ENCODE results near the gene ABCB8. TPM values are rescaled to one million over a fixed set of nuclear protein-coding genes. Genes with fewer than 3 reads are reported as not detected.

Gene ABCB8
- polyA plus RNA-seq, 1 donor (not counting 4 experiments of a cell fraction or from before 2014, with no cell fraction given) = 15.5 TPM

GRCh38 chr7:151046603-151047573 is 18.6 kb downstream of the ABCB8 start:
- Histone ChIP-seq H3K4me2 (ENCODE audit: control insufficient read depth, extremely low read depth, insufficient read depth, low read depth, low read length) (no peak overlapping the region), H3K27me3 (ENCODE audit: control insufficient read depth, extremely low read depth, insufficient read depth, low read length) (peaks cover 4% of the 10 kb centered on the region), H3K4me3 (ENCODE audit: control insufficient read depth in 2 of 3, extremely low read depth in 1 of 3, insufficient read depth in 2 of 3, low read depth in 1 of 3, low read length in 3 of 3) (no peak overlapping the region), H3K9me1 (ENCODE audit: control insufficient read depth, extremely low read depth, insufficient read depth, low read length) (no peaks in the 10 kb centered on the region), H3K79me2 (ENCODE audit: control insufficient read depth, insufficient read depth, low read length) (no peaks in the 10 kb centered on the region), H3K4me1 (ENCODE audit: control insufficient read depth, extremely low read depth, insufficient read depth, low read length) (peaks cover 3% of the 10 kb centered on the region), H3K36me3 (ENCODE audit: control insufficient read depth in 2 of 2, extremely low read depth in 1 of 2, insufficient read depth in 2 of 2, low read length in 2 of 2) (peaks cover 5 to 14% of the 10 kb centered on the region in 2 experiments), H3K9ac (ENCODE audit: control insufficient read depth, extremely low read depth, insufficient read depth, low read length) (no peak overlapping the region), H3K9me3 (ENCODE audit: control insufficient read depth, low read depth, low read length) (no peaks in the 10 kb centered on the region), H3K27ac (ENCODE audit: control insufficient read depth, insufficient read depth, low read length) (no peak overlapping the region), H2AFZ (ENCODE audit: control insufficient read depth, low read length) (no peak overlapping the region), H4K20me1 (ENCODE audit: control insufficient read depth, extremely low read depth, insufficient read depth, low read length) (no peaks in the 10 kb centered on the region)
- dilution Hi-C loops (cut with MboI; ENCODE audit: extremely low pct_ligation_motif_present, low sequenced_read_pairs) = no loop called here
- FAIRE-seq (no peak), DNase-seq (ENCODE audit: low read depth, low spot score) (no peak)
- TF ChIP-seq EZH2 (IDR thresholded peaks at IDR 0.05; ENCODE audit: low read length) = no peak
- TF ChIP-seq CTCF (optimal IDR thresholded peaks at IDR 0.05 in 1 of 3, IDR thresholded peaks at IDR 0.05 in 1 of 3, conservative IDR thresholded peaks at IDR 0.05 in 1 of 3; ENCODE audit: extremely low read depth in 1 of 3, insufficient read depth in 2 of 3, low read length in 3 of 3) = no peak

GRCh38 chr7:151047976-151048815 is 19.9 kb downstream of the ABCB8 start, which contains the start of gene ASIC3:
TSS of gene ASIC3 (plus strand) at chr7:151048531. CDS start at chr7:151048886, 355 bp downstream.
- Histone ChIP-seq H3K4me3 (ENCODE audit: control insufficient read depth in 2 of 3, extremely low read depth in 1 of 3, insufficient read depth in 2 of 3, low read depth in 1 of 3, low read length in 3 of 3) (no peak within 1 kb of the TSS), H3K9me1 (ENCODE audit: control insufficient read depth, extremely low read depth, insufficient read depth, low read length) (no peaks in the 10 kb centered on the region), H3K79me2 (ENCODE audit: control insufficient read depth, insufficient read depth, low read length) (no peaks in the 10 kb centered on the region), H3K9ac (ENCODE audit: control insufficient read depth, extremely low read depth, insufficient read depth, low read length) (no peak within 1 kb of the TSS), H2AFZ (ENCODE audit: control insufficient read depth, low read length) (no peak within 1 kb of the TSS), H3K27me3 (ENCODE audit: control insufficient read depth, extremely low read depth, insufficient read depth, low read length) (peaks cover 4% of the 10 kb centered on the region), H3K36me3 (ENCODE audit: control insufficient read depth in 2 of 2, extremely low read depth in 1 of 2, insufficient read depth in 2 of 2, low read length in 2 of 2) (peaks cover 0 to 9% of the 10 kb centered on the region in 2 experiments), H3K4me2 (ENCODE audit: control insufficient read depth, extremely low read depth, insufficient read depth, low read depth, low read length) (no peak within 1 kb of the TSS), H3K9me3 (ENCODE audit: control insufficient read depth, low read depth, low read length) (no peaks in the 10 kb centered on the region), H3K4me1 (ENCODE audit: control insufficient read depth, extremely low read depth, insufficient read depth, low read length) (peaks cover 3% of the 10 kb centered on the region), H3K27ac (ENCODE audit: control insufficient read depth, insufficient read depth, low read length) (no peak within 1 kb of the TSS), H4K20me1 (ENCODE audit: control insufficient read depth, extremely low read depth, insufficient read depth, low read length) (no peaks in the 10 kb centered on the region)
- no peak for FAIRE-seq
- TF ChIP-seq CTCF (optimal IDR thresholded peaks at IDR 0.05 in 1 of 3, IDR thresholded peaks at IDR 0.05 in 1 of 3, conservative IDR thresholded peaks at IDR 0.05 in 1 of 3; ENCODE audit: extremely low read depth in 1 of 3, insufficient read depth in 2 of 3, low read length in 3 of 3) (no peak), EZH2 (IDR thresholded peaks at IDR 0.05; ENCODE audit: low read length) (no peak)
- DNase-seq (ENCODE audit: low read depth, low spot score) = no peak
- dilution Hi-C loops (cut with MboI; ENCODE audit: extremely low pct_ligation_motif_present, low sequenced_read_pairs) = no loop called here

All from keratinocyte (primary cell).